Stimulated activated CD4-positive, alpha-beta T cell treated with anti-CD3 and anti-CD28 coated beads, Interleukin-4, amount 100 ng/mL, for 48 hours (primary cell): ENCODE data around the gene CUEDC1.

Experiments
- DNase-seq, 2 donors: peaks; one replicate each; pipeline ENCODE4 v3.0.0-alpha.2; 2020; ENCODE audit warnings: low read depth in 2 of 2

Gene CUEDC1

DNA sequence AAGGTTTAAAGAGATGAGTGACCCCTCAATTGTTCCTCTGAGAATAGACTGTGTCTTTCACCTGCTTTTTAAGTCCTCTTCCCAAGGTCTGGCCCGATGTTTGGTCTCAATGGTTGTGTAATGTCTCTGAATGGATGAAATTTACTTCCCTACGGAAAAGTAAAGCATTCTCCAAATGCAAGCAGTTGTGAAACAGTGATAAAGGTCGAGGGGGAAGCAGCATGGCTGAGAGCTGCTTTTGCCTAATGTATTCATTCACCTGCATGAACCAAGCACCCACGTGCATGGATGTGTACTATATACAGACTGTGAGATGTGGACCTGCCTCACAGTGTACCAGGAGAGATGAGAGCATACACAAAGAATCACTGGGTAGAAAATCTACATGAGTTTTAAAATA, 116.8 kb downstream of the CUEDC1 start:
- DNase-seq: no peak

- DNase-seq: no peak
Measured at GRCh38 chr17:57835333-57835900, 119.8 kb downstream of the CUEDC1 start.

DNA sequence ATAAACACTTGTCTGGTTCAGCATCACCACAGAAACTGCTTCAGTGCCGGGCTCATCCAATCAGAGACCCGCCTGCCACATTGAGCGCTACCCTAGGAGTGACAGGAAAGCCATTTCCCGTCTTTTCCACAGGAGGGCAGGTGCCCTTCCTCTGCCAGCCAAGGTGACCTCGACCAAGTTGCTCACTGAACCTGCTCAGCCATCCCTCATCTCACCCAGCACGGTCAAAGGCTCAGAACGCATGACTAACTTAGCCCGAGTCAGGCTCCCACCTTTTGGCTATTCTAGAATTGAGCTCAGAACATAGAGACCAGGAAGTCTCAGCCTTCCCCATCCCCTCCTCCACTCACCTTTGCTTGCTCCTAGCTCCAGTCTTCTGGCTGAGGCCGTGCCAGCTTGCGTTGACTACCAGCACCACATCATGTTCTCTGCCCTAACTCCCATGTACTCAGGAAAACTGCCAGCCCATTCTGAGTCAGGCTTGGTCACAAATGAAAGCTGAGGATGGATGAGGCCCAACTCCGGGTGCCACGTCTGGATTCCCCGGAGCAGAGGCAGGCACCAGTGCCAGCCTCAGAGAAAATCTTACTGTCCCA, 121.0 kb downstream of the CUEDC1 start:
- no peak for DNase-seq

DNA sequence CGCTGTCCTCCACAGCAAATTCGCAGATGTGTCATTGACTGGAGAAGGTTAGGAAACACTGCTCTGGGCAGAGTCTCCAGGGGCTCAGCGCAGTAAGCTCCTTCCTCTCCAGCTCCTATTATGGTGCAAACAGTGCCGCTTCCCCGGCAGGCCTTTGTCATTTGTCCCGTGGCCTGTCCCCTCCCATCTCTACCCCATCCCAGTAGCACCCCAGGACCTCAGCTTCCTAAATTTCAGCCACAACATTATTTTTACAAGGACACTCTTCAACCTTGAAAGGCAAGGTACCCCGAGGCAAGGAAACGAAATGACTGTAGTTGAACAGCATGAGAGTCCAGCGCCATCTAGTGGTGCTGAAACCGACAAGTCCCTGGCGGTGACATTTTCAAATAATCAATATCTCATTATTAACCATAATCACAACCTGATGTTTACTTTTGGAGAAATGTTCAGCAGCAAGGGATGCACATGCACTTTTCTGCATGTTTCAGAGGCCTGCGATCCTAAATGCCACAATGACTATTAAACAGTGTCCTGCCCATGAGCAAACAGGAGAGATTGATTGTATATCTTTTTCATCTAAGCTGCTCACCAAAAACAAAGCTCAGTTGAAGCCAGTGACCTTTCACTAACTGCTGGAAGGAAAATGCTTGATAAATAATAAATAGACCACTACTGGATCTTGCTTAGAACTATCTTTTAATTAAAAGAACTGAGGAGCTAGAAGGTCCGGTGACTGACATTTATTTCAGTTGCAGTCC, 121.9 kb downstream of the CUEDC1 start:
- peak; percentile 62 to 68 for DNase-seq

DNA sequence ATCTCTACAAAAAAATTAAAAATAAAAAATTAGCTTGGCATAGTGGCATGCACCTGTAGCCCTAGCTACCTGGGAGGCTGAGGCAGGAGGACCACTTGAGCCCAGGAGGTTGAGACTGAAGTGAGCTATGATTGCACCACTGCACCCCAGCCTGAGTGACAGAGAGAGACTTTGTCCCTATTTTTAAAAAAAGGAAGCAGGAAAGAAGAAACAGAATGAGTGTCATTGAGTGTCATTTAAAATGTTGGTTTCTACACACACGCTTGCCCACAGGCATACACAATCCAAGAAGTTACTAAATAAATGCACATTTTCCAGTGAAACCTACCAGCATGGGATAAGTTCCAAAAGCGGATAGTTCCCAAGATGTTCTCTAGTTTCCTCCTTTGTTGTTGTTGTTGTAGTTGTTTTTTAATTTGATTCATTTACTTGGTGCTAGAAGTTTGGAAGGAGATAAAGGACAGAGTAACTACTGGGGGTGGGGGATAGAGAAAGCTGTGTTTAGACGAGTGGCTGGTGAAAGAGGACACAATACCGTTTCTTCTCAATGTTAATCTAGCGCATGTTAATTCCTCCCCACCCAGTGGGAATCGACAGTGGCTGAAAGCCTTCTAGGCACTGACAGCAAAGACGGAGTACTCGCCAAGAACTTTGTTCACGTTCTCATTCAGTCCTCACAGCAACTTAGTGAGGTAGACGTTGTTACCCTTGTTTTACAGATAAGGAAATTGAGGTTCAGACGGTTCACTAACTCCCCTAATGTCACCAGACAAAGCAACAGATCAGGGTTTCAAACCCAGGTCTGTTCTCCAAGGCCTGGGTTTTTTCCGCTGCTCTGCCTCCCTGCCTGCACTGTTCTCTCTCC, 122.7 kb downstream of the CUEDC1 start:
- no peak for DNase-seq

- DNase-seq: no peak
Measured at GRCh38 chr17:57830880-57831279, 124.3 kb downstream of the CUEDC1 start.

- no peak for DNase-seq
Measured at GRCh38 chr17:57823469-57824401, 131.5 kb downstream of the CUEDC1 start.

DNA sequence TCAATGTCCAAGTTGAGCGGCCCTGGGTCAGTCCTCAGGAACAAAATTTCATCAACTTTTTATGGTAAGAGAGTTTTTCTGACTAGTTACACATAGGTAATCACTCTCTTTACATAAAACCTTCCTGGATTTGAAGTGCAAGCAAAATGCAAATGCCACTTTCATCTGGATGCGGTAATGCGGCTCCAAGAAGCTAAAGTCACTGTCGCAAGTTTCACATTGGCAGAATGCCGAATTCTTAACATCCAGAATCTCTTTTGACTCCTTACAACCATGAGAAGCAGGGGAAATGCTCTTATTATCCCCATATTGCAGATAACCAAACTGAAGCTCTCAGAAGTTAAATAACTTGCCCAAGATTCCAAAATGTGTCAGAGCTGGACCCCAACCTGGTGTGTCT, 135.3 kb downstream of the CUEDC1 start:
- no peak for DNase-seq

GRCh38 chr17:57819285-57819684, 135.9 kb downstream of the CUEDC1 start:
- no peak for DNase-seq

- no peak for DNase-seq
Measured at GRCh38 chr17:57818066-57818465, 137.1 kb downstream of the CUEDC1 start.

DNA sequence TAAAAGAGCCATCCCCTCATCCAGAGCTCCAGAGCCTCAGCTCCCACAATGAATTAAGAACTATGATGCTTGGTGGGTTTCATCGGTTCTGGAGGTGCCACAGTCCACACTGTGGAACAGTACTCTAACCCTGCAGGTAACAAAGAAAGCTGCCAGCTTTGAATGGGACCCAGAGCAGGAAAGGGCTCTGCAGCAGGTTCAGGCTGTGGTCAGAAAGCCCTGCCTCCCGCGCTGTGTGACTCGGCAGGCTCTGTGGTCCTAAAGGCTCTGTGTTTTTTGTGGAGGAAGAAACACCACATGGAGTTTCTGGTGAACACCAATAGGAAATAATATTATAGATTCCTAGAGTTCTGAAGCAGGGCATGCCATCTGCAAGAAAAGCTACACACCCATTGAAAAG, 137.9 kb downstream of the CUEDC1 start:
- no peak for DNase-seq

DNA sequence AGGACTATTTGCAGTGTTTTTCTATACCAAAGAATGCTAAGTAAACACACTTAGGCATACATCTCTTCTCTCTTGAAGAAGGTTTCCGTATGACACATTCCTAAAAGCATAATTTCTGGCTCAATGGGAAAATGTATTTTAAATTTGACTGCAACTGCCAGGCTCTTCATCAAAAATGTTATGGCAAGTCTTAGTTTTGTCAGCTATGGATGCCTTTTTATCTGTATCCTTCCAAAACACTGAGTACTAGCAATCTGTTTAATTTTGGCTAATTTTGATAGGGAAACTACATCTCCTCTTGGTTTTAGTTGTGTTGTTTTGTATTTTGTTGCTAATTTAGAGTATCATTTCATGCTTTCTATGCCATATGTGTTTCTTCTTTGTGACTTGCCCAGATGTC, 140.8 kb downstream of the CUEDC1 start:
- DNase-seq: no peak

DNA sequence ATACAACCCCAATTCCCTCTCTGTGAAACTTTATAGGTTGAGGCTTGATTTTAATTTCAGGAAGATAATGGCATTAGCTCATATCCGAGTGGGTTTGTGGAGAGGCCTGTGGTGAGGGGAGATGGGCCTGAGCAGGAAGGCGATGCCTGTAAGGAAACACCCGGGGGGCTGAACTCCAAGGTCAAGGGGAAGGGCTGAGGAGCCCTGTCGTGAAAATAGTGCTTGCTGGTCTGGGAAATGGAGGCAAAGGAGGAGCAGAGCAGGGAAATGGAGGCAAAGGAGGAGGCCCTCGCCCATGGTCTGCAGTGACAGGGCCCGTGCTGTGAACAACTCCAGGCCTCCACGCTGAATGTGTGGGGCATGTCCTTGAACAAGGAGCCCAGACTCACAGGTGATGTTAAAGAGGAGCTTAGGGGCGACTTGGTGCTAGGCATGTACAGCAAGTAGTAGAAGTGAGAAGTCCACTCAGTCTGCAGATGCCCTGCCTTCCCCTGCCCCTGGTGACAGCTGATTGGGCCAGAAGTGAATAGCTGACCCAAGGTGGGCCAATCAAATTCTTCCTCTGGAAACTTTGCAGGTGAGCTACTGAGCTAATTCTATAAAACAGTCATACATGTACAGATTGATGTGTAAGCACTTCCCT, 143.5 kb downstream of the CUEDC1 start:
- DNase-seq: no peak
